KMS-11 (cell line): ENCODE measurements around the gene CDC42BPA.
"Not testable (repeated sequence)": the region's sequence is repeated elsewhere in the genome, so short reads cannot be mapped to it uniquely, and the experiment has no call there.

Experiments used
- H2AFZ ChIP-seq: fragments of 200-600 bp; sonication (generic); 2 replicates; pipeline ENCODE4 v1.6.1; 2016; ENCODE audit warnings: antibody characterized with exemption, mixed run types, low read depth
- H3K27ac ChIP-seq: fragments of 200-600 bp; sonication (generic); 2 replicates; pipeline ENCODE4 v1.6.1; 2016; ENCODE audit warnings: mild to moderate bottlenecking, mixed run types
- H3K27me3 ChIP-seq: fragments of 200-600 bp; sonication (generic); 2 replicates; pipeline ENCODE4 v1.6.1; 2017; ENCODE audit warnings: mild to moderate bottlenecking, low read depth, mixed run types, moderate library complexity; ENCODE audit not compliant: insufficient read depth
- H3K36me3 ChIP-seq: fragments of 200-600 bp; sonication (generic); 2 replicates; pipeline ENCODE4 v1.6.1; 2017; ENCODE audit warnings: mild to moderate bottlenecking, mixed run types; ENCODE audit not compliant: insufficient read depth
- H3K4me1 ChIP-seq: fragments of 200-600 bp; sonication (generic); 2 replicates; pipeline ENCODE4 v1.6.1; 2016; ENCODE audit warnings: mild to moderate bottlenecking, low read depth, mixed run types; ENCODE audit not compliant: poor library complexity, severe bottlenecking
- H3K4me2 ChIP-seq: fragments of 200-600 bp; sonication (generic); 2 replicates; pipeline ENCODE4 v1.7.0; 2016; ENCODE audit warnings: mild to moderate bottlenecking, mixed run types
- H3K4me3 ChIP-seq: fragments of 200-600 bp; sonication (generic); IDR thresholded peaks from 2 replicates; pipeline ENCODE4 v1.6.1; 2017; ENCODE audit warnings: low read depth, low read length, mixed read lengths; ENCODE audit not compliant: insufficient read depth
- H3K79me2 ChIP-seq: fragments of 200-600 bp; sonication (generic); 2 replicates; pipeline ENCODE4 v1.6.1; 2016; ENCODE audit warnings: low read depth, mixed run types; ENCODE audit not compliant: insufficient read depth
- H3K9ac ChIP-seq: fragments of 200-600 bp; sonication (generic); 2 replicates; pipeline ENCODE4 v1.6.1; 2016; ENCODE audit warnings: mild to moderate bottlenecking, mixed run types
- H4K20me1 ChIP-seq: fragments of 200-600 bp; sonication (generic); 2 replicates; pipeline ENCODE4 v1.6.1; 2016; ENCODE audit warnings: mild to moderate bottlenecking, mixed run types; ENCODE audit not compliant: insufficient read depth
- TF ChIP-seq, protein P1 (sequence below): fragments of 200-600 bp; sonication (generic); conservative IDR thresholded peaks from 2 replicates; pipeline ENCODE4 v1.6.1; 2017; ENCODE audit warnings: low read depth, mild to moderate bottlenecking, antibody characterized with exemption, low read length, moderate library complexity, mixed read lengths

CDC42BPA gene

DNA sequence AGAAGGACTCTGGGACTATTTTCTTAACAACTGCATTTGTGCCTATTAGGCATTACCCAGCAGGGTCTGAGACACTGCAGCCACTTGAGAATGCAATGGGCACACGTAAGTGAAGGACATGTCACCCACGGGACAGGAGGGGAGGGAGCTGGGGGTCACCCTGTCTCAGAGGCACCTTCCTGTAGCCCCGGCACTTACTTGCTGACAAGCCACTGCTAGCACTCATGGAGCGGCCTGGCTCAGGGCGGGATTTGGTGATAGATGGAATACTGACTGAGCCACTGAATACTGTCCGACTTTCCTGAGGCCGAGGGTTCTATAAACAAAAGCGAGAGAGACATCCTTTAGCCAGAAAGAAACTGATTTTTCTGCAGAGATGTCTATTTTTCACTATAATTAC, 313.5 kb downstream of the CDC42BPA start:
- TF ChIP-seq, protein P1, sequence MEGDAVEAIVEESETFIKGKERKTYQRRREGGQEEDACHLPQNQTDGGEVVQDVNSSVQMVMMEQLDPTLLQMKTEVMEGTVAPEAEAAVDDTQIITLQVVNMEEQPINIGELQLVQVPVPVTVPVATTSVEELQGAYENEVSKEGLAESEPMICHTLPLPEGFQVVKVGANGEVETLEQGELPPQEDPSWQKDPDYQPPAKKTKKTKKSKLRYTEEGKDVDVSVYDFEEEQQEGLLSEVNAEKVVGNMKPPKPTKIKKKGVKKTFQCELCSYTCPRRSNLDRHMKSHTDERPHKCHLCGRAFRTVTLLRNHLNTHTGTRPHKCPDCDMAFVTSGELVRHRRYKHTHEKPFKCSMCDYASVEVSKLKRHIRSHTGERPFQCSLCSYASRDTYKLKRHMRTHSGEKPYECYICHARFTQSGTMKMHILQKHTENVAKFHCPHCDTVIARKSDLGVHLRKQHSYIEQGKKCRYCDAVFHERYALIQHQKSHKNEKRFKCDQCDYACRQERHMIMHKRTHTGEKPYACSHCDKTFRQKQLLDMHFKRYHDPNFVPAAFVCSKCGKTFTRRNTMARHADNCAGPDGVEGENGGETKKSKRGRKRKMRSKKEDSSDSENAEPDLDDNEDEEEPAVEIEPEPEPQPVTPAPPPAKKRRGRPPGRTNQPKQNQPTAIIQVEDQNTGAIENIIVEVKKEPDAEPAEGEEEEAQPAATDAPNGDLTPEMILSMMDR: no peak
- Histone ChIP-seq H3K4me1 (no peaks in the 10 kb centered on the region), H3K27me3 (no peaks in the 10 kb centered on the region), H3K79me2 (no peaks in the 10 kb centered on the region), H4K20me1 (no peaks in the 10 kb centered on the region), H3K4me3 (no peak overlapping the region), H3K4me2 (no peak overlapping the region), H3K36me3 (no peaks in the 10 kb centered on the region), H3K9ac (no peak overlapping the region), H2AFZ (no peak overlapping the region), H3K27ac (no peak overlapping the region)

DNA sequence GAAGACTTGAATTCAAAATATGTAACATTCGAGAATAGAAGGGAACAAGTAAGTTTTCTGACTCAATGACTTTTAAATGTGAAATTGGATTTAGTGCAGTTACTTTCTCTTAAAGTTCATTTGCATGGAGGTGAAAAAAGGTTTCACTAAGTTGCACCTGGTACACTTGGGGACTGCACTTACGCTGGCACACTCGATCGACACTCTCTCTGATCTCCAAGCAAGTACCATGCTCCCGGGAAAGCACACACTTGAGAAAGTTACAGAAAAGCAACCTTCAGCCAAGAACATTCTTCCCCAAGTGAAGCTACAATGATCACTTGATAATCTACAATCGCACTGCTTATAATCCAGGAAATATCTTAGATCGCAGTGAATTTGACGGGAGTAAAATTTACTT, 315.1 kb downstream of the CDC42BPA start:
- Histone ChIP-seq H2AFZ (no peak overlapping the region), H3K4me3 (no peak overlapping the region), H3K79me2 (no peaks in the 10 kb centered on the region), H3K27me3 (no peaks in the 10 kb centered on the region), H3K27ac (no peak overlapping the region), H3K4me1 (no peaks in the 10 kb centered on the region), H4K20me1 (no peaks in the 10 kb centered on the region), H3K9ac (no peak overlapping the region), H3K4me2 (no peak overlapping the region), H3K36me3 (no peaks in the 10 kb centered on the region)
- TF ChIP-seq, protein P1: no peak

DNA sequence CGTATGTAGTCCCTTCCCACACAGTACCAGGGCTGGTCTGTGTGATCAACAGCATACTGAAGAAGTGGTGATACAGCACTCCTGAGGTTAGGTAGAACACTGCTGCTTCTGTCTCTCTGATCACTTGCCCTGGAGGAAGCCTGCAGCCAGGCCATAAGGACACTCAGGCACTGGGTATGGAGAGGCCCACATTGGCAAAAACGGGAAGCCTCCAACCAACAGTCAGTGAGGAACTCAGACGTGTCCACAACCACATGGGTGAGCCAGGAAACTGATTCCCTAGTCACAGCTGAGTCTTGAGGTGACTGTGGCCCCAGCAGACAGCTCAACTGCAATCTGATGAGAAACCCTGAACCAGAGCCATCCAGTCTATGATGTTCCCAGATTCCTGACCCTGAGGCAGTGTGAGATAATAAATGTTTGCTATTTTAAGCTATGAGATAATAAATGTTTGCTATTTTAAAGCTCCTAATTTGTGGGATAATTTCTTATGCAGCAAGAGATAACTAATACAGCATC, 315.7 kb downstream of the CDC42BPA start:
- Histone ChIP-seq H3K27me3 (no peaks in the 10 kb centered on the region), H3K4me1 (no peaks in the 10 kb centered on the region), H3K4me3 (no peak overlapping the region), H3K9ac (no peak overlapping the region), H2AFZ (no peak overlapping the region), H3K79me2 (no peaks in the 10 kb centered on the region), H4K20me1 (no peaks in the 10 kb centered on the region), H3K36me3 (no peaks in the 10 kb centered on the region), H3K27ac (no peak overlapping the region), H3K4me2 (no peak overlapping the region)
- TF ChIP-seq, protein P1: no peak

DNA sequence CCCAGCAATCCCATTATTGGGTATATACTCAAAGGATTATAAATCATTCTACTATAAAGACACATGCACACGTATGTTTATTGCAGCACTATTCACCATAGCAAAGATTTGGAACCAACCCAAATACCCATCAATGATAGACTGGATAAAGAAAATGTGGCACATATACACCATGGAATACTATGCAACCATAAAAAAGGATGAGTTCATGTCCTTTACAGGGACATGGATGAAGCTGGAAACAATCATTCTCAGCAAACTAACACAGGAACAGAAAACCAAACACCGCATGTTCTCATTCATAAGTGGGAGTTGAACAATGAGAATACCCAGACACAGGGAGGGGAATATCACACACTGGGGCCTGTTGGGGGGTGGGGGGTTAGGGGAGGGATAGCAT, 318.7 kb downstream of the CDC42BPA start:
- H3K27me3 ChIP-seq, H3K36me3 ChIP-seq, H3K4me2 ChIP-seq, H3K4me3 ChIP-seq, H3K27ac ChIP-seq, H2AFZ ChIP-seq, H3K9ac ChIP-seq, H4K20me1 ChIP-seq, H3K4me1 ChIP-seq, H3K79me2 ChIP-seq: not testable (repeated sequence)

DNA sequence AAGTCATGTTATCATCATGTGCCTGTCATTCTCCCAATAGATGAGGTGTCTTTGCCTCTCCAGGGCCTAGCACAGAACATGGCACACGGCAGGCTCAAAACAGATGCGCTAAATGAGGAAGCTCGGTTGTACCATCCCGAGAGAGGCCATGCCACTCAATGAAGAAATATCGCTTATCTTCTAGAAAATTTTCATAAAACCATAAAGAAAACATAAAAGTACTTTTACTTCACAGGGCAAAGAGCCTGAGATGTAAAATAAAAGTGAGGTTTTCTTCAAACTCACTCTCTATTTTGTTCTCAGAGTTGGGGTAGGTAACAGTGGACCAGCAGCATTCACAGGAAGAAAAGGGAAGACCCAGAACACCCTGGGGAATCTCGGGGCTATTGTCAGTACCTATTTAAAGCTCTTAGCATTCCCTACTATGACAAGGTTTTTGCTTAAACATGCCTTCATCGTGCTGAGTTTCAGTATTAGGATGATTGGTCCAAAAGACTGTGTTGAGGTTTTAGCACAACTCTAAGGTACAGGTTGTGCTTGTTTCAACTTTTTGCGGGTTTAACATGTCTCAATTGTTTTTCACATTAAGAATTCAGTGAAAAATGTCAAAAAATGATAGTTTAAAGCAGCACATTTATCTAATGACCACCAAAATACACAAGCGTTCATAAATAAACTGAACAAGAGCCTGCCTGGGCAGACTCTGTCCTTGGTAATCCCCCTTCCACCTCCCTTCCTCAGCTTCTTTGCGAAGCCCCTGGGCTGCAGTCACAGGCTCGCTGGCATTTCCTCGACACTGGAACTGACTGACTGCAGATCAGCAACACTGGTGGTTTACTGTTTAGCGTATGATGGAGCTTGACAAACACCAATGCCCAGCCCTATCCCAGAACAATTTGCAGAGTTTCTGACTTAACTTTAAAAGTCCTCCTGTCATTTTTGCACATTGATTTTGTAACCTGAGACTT, 322.6 kb downstream of the CDC42BPA start:
- no peak overlapping the region for H3K27ac ChIP-seq
- no peak overlapping the region for H3K4me3 ChIP-seq
- H3K27me3 ChIP-seq: no peaks in the 10 kb centered on the region
- H3K36me3 ChIP-seq: no peaks in the 10 kb centered on the region
- H3K79me2 ChIP-seq: no peaks in the 10 kb centered on the region
- H4K20me1 ChIP-seq: no peaks in the 10 kb centered on the region
- TF ChIP-seq, protein P1: no peak
- no peaks in the 10 kb centered on the region for H3K4me1 ChIP-seq
- H2AFZ ChIP-seq: no peak overlapping the region
- H3K9ac ChIP-seq: no peak overlapping the region
- H3K4me2 ChIP-seq: no peak overlapping the region
